GM23338 (cell line): ENCODE results near the gene TGOLN2. TPM values are rescaled to one million over a fixed set of nuclear protein-coding genes. Genes with fewer than 3 reads are reported as not detected.

Experiments
- ATAC-seq: fragments of 200-7000 bp; cut with Tn5 transposase; 3 replicates; pipeline ENCODE4 v1.9.1; 2020
- DNase-seq: peaks from one replicate; pipeline ENCODE4 v3.0.0-alpha.2; 2015; ENCODE audit warnings: low spot score
- H2AFZ ChIP-seq: fragments of 200-600 bp; sonication (generic); 2 replicates; pipeline ENCODE4 v1.8.0; 2016; ENCODE audit warnings: antibody characterized with exemption, mild to moderate bottlenecking, moderate library complexity
- H3F3A ChIP-seq: fragments of 200-600 bp; sonication (generic); replicated peaks from 2 replicates; pipeline ENCODE4 v1.8.0; 2017; ENCODE audit warnings: antibody characterized with exemption, mixed run types, low read depth
- H3K27ac ChIP-seq: fragments of 200-600 bp; sonication (generic); 2 replicates; pipeline ENCODE4 v1.6.1; 2016; ENCODE audit warnings: low read depth
- H3K27me3 ChIP-seq: fragments of 200-600 bp; sonication (generic); 2 replicates; pipeline ENCODE4 v1.8.0; 2016; ENCODE audit warnings: mild to moderate bottlenecking, mixed run types, moderate library complexity; ENCODE audit not compliant: insufficient read depth
- H3K36me3 ChIP-seq: fragments of 200-600 bp; sonication (generic); 2 replicates; pipeline ENCODE4 v1.8.0; 2016; ENCODE audit warnings: mild to moderate bottlenecking; ENCODE audit not compliant: insufficient read depth
- H3K4me1 ChIP-seq: fragments of 200-600 bp; sonication (generic); 2 replicates; pipeline ENCODE4 v1.8.0; 2016; ENCODE audit warnings: mild to moderate bottlenecking, moderate library complexity; ENCODE audit not compliant: insufficient read depth
- H3K4me2 ChIP-seq: fragments of 200-600 bp; sonication (generic); 2 replicates; pipeline ENCODE4 v1.7.1; 2017; ENCODE audit warnings: mixed run types
- H3K4me3 ChIP-seq: fragments of 200-600 bp; sonication (generic); 2 replicates; pipeline ENCODE4 v1.6.1; 2016; ENCODE audit warnings: mixed run types
- H3K79me2 ChIP-seq: fragments of 200-600 bp; sonication (generic); replicated peaks from 2 replicates; pipeline ENCODE4 v1.8.0; 2017; ENCODE audit warnings: mild to moderate bottlenecking; ENCODE audit not compliant: insufficient read depth
- H3K9me2 ChIP-seq: fragments of 200-600 bp; sonication (generic); 2 replicates; pipeline ENCODE4 v1.8.0; 2017; ENCODE audit not compliant: insufficient read depth
- H4K20me1 ChIP-seq: fragments of 200-600 bp; sonication (generic); replicated peaks from 2 replicates; pipeline ENCODE4 v1.8.0; 2017; ENCODE audit warnings: mild to moderate bottlenecking; ENCODE audit not compliant: insufficient read depth
- H3K27ac Mint-ChIP-seq: 2 replicates; pipeline ENCODE4 v1.8.0; 2020; ENCODE audit warnings: inconsistent platforms, mild to moderate bottlenecking, moderate library complexity, mixed read lengths
- H3K27me3 Mint-ChIP-seq: 3 replicates; pipeline ENCODE4 v1.8.0; 2022; ENCODE audit warnings: low read depth, mild to moderate bottlenecking, moderate library complexity, mixed read lengths, inconsistent platforms; ENCODE audit not compliant: insufficient read depth, poor library complexity
- H3K36me3 Mint-ChIP-seq: 3 replicates; pipeline ENCODE4 v1.8.0; 2021; ENCODE audit warnings: low read depth, mild to moderate bottlenecking, inconsistent platforms, moderate library complexity, mixed read lengths
- H3K4me1 Mint-ChIP-seq: 3 replicates; pipeline ENCODE4 v1.8.0; 2020; ENCODE audit warnings: mild to moderate bottlenecking, inconsistent platforms, mixed read lengths
- H3K4me3 Mint-ChIP-seq: 3 replicates; pipeline ENCODE4 v1.8.0; 2021; ENCODE audit warnings: moderate library complexity, mild to moderate bottlenecking, inconsistent platforms, mixed read lengths
- H3K9me3 Mint-ChIP-seq: 3 replicates; pipeline ENCODE4 v1.8.0; 2020; ENCODE audit warnings: moderate library complexity, mild to moderate bottlenecking, inconsistent platforms, mixed read lengths
- CREB1 ChIP-seq: fragments of 250-450 bp; sonication (Bioruptor Pico); IDR thresholded peaks from 2 replicates; pipeline ENCODE4 v1.5.0; 2020; ENCODE audit warnings: low read depth, mild to moderate bottlenecking, moderate library complexity
- EZH2 ChIP-seq: fragments of 200-600 bp; sonication (generic); IDR thresholded peaks from one replicate; pipeline ENCODE4 v1.8.0; 2017; ENCODE audit warnings: antibody characterized with exemption, mild to moderate bottlenecking, low read depth; ENCODE audit not compliant: unreplicated experiment
- EZH2phosphoT487 ChIP-seq: fragments of 200-600 bp; sonication (generic); IDR thresholded peaks from one replicate; pipeline ENCODE4 v1.8.1; 2018; ENCODE audit warnings: antibody characterized with exemption; ENCODE audit not compliant: unreplicated experiment
- JUNB ChIP-seq: IDR thresholded peaks from one replicate; pipeline ENCODE4 v1.6.1; 2016; ENCODE audit warnings: antibody characterized with exemption; ENCODE audit not compliant: unreplicated experiment
- NANOG ChIP-seq: IDR thresholded peaks from 2 replicates; pipeline ENCODE4 v1.6.1; 2016; ENCODE audit warnings: antibody characterized with exemption, borderline replicate concordance
- POLR2AphosphoS5 ChIP-seq: IDR thresholded peaks from 2 replicates; pipeline ENCODE4 v1.6.1; 2016; ENCODE audit warnings: antibody characterized with exemption, low read depth
- STAT1 ChIP-seq: IDR thresholded peaks from one replicate; pipeline ENCODE4 v1.6.1; 2016; ENCODE audit warnings: antibody characterized with exemption; ENCODE audit not compliant: unreplicated experiment
- ZNF114 ChIP-seq: fragments of 250-450 bp; sonication (Bioruptor Pico); IDR thresholded peaks from 2 replicates; pipeline ENCODE4 v1.5.0; 2020; ENCODE audit warnings: mild to moderate bottlenecking, moderate library complexity
- ZNF331 ChIP-seq: fragments of 250-450 bp; sonication (Bioruptor Pico); IDR thresholded peaks from 2 replicates; pipeline ENCODE4 v1.5.0; 2020; ENCODE audit warnings: low read depth, mild to moderate bottlenecking, moderate library complexity
- polyA plus RNA-seq: library from polyadenylated mRNA; unstranded; fragments of >200 nt; fragmentation: Nextera tagmentation; extraction: Ambion mirVana; gene quantifications from 2 replicates; pipeline ENCODE4 v1.2.1, GENCODE V29; 2016
- total RNA-seq: library from RNA; depleted of rRNA; stranded (reverse); fragments of >200 nt; shearing (Covaris generic); gene quantifications from 2 replicates; pipeline ENCODE4 v1.2.3, GENCODE V29; 2014
- TF ChIP-seq, protein P1 (sequence below), 2 experiments: fragments of 200-600 bp in 1 of 2; sonication (generic) in 1 of 2; conservative IDR thresholded peaks; 2 replicates each; pipeline versions ENCODE4 v1.5.1 to v1.6.1; 2016 to 2017; ENCODE audit warnings: antibody characterized with exemption in 2 of 2, low read depth in 2 of 2, mild to moderate bottlenecking in 2 of 2, moderate library complexity in 1 of 2
- TF ChIP-seq, protein P2 (sequence below): IDR thresholded peaks from one replicate; pipeline ENCODE4 v1.6.1; 2018; ENCODE audit warnings: antibody characterized with exemption; ENCODE audit not compliant: unreplicated experiment
- TF ChIP-seq, protein P3 (sequence below): IDR thresholded peaks from 2 replicates; pipeline ENCODE4 v1.6.1; 2016; ENCODE audit warnings: antibody characterized with exemption

TGOLN2 gene
- total and polyA plus RNA-seq, 2 experiments from 2014 or later, result 20.8 to 48.3 TPM

DNA sequence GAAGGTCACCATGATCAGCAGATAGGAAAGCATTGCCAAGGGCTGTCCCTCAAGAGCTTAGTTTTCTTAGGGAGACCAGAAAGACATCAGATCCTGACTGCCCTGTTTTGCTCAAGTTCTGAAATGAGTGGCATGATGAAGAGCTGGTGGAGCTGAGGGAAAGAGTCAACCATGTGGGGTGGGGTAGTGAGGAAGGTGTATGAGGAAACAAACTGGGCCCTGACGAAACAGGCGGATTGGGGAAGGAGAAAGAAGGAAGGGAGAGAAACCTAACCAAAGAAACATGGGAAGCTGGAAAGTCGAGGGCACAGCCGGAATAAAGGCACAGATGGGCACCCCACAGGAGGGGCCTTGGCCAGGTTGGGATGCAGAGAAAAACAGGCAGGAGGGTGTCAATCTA lies 8.0 kb downstream of the TGOLN2 start (continued):
- TF ChIP-seq, protein P1, sequence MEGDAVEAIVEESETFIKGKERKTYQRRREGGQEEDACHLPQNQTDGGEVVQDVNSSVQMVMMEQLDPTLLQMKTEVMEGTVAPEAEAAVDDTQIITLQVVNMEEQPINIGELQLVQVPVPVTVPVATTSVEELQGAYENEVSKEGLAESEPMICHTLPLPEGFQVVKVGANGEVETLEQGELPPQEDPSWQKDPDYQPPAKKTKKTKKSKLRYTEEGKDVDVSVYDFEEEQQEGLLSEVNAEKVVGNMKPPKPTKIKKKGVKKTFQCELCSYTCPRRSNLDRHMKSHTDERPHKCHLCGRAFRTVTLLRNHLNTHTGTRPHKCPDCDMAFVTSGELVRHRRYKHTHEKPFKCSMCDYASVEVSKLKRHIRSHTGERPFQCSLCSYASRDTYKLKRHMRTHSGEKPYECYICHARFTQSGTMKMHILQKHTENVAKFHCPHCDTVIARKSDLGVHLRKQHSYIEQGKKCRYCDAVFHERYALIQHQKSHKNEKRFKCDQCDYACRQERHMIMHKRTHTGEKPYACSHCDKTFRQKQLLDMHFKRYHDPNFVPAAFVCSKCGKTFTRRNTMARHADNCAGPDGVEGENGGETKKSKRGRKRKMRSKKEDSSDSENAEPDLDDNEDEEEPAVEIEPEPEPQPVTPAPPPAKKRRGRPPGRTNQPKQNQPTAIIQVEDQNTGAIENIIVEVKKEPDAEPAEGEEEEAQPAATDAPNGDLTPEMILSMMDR (conservative IDR thresholded peaks at IDR 0.05; ENCODE audit: low read depth in 2 of 2), result no peak
- TF ChIP-seq ZNF331 (no peak), NANOG (no peak)
- TF ChIP-seq, protein P2, sequence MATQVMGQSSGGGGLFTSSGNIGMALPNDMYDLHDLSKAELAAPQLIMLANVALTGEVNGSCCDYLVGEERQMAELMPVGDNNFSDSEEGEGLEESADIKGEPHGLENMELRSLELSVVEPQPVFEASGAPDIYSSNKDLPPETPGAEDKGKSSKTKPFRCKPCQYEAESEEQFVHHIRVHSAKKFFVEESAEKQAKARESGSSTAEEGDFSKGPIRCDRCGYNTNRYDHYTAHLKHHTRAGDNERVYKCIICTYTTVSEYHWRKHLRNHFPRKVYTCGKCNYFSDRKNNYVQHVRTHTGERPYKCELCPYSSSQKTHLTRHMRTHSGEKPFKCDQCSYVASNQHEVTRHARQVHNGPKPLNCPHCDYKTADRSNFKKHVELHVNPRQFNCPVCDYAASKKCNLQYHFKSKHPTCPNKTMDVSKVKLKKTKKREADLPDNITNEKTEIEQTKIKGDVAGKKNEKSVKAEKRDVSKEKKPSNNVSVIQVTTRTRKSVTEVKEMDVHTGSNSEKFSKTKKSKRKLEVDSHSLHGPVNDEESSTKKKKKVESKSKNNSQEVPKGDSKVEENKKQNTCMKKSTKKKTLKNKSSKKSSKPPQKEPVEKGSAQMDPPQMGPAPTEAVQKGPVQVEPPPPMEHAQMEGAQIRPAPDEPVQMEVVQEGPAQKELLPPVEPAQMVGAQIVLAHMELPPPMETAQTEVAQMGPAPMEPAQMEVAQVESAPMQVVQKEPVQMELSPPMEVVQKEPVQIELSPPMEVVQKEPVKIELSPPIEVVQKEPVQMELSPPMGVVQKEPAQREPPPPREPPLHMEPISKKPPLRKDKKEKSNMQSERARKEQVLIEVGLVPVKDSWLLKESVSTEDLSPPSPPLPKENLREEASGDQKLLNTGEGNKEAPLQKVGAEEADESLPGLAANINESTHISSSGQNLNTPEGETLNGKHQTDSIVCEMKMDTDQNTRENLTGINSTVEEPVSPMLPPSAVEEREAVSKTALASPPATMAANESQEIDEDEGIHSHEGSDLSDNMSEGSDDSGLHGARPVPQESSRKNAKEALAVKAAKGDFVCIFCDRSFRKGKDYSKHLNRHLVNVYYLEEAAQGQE, result no peak

DNA sequence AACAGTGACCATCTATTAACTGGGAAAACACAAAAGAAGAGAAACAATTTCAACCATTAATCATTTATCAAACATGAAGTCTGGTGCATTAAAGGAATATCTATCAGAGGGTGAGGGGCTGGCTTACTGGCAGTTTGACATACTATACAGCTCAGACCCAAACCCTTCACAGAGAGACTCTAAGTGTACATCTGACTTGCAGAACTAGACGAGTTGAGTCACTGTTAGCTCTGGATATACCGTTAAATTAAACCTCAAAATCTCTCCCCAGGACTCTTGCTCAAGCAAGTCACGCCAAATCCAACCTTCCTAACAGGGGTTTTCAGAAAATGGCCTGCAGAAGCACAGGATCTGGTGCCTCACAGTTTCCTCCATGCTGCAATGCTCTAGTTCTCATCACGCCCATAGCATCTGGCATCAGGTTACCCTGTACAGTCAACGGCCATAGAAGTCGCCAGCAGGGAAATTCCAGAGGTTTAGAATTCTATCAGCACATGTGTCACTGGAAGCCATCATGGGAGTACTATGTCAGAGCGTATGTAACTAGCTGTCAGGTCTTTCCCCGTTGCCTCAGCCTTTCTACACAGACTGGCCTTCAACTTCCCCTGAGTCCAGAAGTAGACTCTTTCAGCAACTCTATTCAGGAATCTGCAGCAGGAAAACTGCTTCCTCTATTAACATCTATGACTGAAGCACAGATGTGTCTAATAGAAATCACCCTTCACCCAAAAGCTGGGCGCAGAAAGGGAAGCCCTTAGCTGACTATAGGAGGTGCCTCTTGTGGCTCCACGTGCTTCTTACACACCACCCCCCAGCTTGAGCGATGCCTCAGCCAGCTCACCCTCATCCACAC lies 9.3 kb downstream of the TGOLN2 start:
- no peak for ATAC-seq
- H3K27ac ChIP-seq, result no peak overlapping the region
- TF ChIP-seq ZNF114, result no peak
- TF ChIP-seq, protein P1 (conservative IDR thresholded peaks at IDR 0.05; ENCODE audit: low read depth in 2 of 2), result no peak
- no peak for TF ChIP-seq EZH2
- TF ChIP-seq CREB1 (CRISPR knock-in tag), result no peak
- TF ChIP-seq STAT1, result no peak
- TF ChIP-seq, protein P2, result no peak
- no peak for TF ChIP-seq EZH2phosphoT487
- TF ChIP-seq, protein P3, sequence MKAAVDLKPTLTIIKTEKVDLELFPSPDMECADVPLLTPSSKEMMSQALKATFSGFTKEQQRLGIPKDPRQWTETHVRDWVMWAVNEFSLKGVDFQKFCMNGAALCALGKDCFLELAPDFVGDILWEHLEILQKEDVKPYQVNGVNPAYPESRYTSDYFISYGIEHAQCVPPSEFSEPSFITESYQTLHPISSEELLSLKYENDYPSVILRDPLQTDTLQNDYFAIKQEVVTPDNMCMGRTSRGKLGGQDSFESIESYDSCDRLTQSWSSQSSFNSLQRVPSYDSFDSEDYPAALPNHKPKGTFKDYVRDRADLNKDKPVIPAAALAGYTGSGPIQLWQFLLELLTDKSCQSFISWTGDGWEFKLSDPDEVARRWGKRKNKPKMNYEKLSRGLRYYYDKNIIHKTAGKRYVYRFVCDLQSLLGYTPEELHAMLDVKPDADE, result no peak
- TF ChIP-seq NANOG, result no peak
- TF ChIP-seq POLR2AphosphoS5, result no peak
- no peak for TF ChIP-seq JUNB

More for the DNA sequence above, 9.3 kb downstream of the TGOLN2 start:
- Histone ChIP-seq H4K20me1 (peaks cover 18% of the 10 kb centered on the region), H3K27me3 (no peaks in the 10 kb centered on the region), H3K9me2 (no peaks in the 10 kb centered on the region), H2AFZ (no peak overlapping the region), H3F3A (no peaks in the 10 kb centered on the region; the same call in none of the 2 replicates), H3K4me1 (no peaks in the 10 kb centered on the region), H3K4me2 (no peak overlapping the region), H3K4me3 (no peak overlapping the region), H3K36me3 (peaks cover 27% of the 10 kb centered on the region), H3K79me2 (peaks cover 14% of the 10 kb centered on the region; the same call in 1 of the 2 replicates)
- Mint-ChIP-seq H3K36me3 (peaks cover 57% of the 10 kb centered on the region), H3K27me3 (peaks cover 10% of the 10 kb centered on the region), H3K4me3 (no peak overlapping the region), H3K4me1 (no peaks in the 10 kb centered on the region), H3K27ac (no peak overlapping the region), H3K9me3 (no peaks in the 10 kb centered on the region)
- DNase-seq, result no peak
